CD14-positive monocyte (primary cell): ENCODE data around the gene KMT2B. TPM values are rescaled to one million over a fixed set of nuclear protein-coding genes. Genes with fewer than 3 reads are reported as not detected.

Source experiments
- DNase-seq, 3 donors: peaks; one replicate each; pipeline ENCODE4 v3.0.0-alpha.2; 2011 to 2022
- H2AFZ ChIP-seq: 2 replicates; pipeline ENCODE4 v1.6.0; 2012; ENCODE audit warnings: mild to moderate bottlenecking, low read depth, low read length, inconsistent platforms; ENCODE audit not compliant: insufficient read depth, poor library complexity, severe bottlenecking
- H3K27ac ChIP-seq, 2 donors: 1 replicate in 1 of 2; 2 replicates in 1 of 2; pipeline ENCODE4 v1.5.1; 2012 to 2013; ENCODE audit warnings: low read length in 2 of 2, control low read depth in 1 of 2, inconsistent platforms in 1 of 2, low read depth in 1 of 2, mild to moderate bottlenecking in 1 of 2
- H3K27me3 ChIP-seq, 2 donors: one replicate each; pipeline versions ENCODE4 v1.6.0 to v1.6.1; 2011 to 2013; ENCODE audit warnings: low read length in 2 of 2; ENCODE audit not compliant: control insufficient read depth in 2 of 2, insufficient read depth in 2 of 2
- H3K36me3 ChIP-seq, 2 donors: replicated peaks in 1 of 2; 1 replicate in 1 of 2; 2 replicates in 1 of 2; pipeline versions ENCODE4 v1.5.1 to v1.6.1; 2012 to 2013; ENCODE audit warnings: low read length in 2 of 2, control low read depth in 1 of 2, inconsistent platforms in 1 of 2, mild to moderate bottlenecking in 1 of 2; ENCODE audit not compliant: insufficient read depth in 2 of 2, control insufficient read depth in 1 of 2
- H3K4me1 ChIP-seq, 2 donors: 1 replicate in 1 of 2; 2 replicates in 1 of 2; pipeline versions ENCODE4 v1.5.1 to v1.6.1; 2012 to 2013; ENCODE audit warnings: low read length in 2 of 2, control low read depth in 1 of 2, inconsistent platforms in 1 of 2, mild to moderate bottlenecking in 1 of 2, moderate library complexity in 1 of 2; ENCODE audit not compliant: insufficient read depth in 2 of 2, control insufficient read depth in 1 of 2
- H3K4me2 ChIP-seq: replicated peaks from 2 replicates; pipeline ENCODE3; 2012; ENCODE audit warnings: low read length, moderate library complexity, mild to moderate bottlenecking; ENCODE audit not compliant: poor library complexity, severe bottlenecking; ENCODE audit errors: extremely low read depth
- H3K4me3 ChIP-seq, 3 experiments: fragments of 200-600 bp in 1 of 3; sonication (generic) in 1 of 3; replicated peaks in 1 of 3; 1 replicate in 2 of 3; 2 replicates in 1 of 3; pipeline ENCODE4 v1.5.1; 2011 to 2013; ENCODE audit warnings: low read length in 3 of 3, mild to moderate bottlenecking in 3 of 3, control low read depth in 2 of 3, low read depth in 2 of 3, inconsistent platforms in 1 of 3, moderate library complexity in 1 of 3
- H3K79me2 ChIP-seq: 2 replicates; pipeline ENCODE4 v1.6.0; 2012; ENCODE audit warnings: mild to moderate bottlenecking, control low read depth, inconsistent platforms, low read length, moderate library complexity; ENCODE audit not compliant: insufficient read depth
- H3K9ac ChIP-seq: 2 replicates; pipeline ENCODE4 v1.6.0; 2017; ENCODE audit warnings: low read length, mild to moderate bottlenecking; ENCODE audit not compliant: insufficient read depth, poor library complexity, severe bottlenecking
- H3K9me3 ChIP-seq, 2 donors: replicated peaks in 1 of 2; 1 replicate in 1 of 2; 2 replicates in 1 of 2; pipeline versions ENCODE4 v1.5.1 to v1.6.1; 2012 to 2013; ENCODE audit warnings: low read length in 2 of 2, control low read depth in 1 of 2; ENCODE audit not compliant: control insufficient read depth in 1 of 2, insufficient read depth in 1 of 2
- H4K20me1 ChIP-seq: 2 replicates; pipeline ENCODE4 v1.6.0; 2012; ENCODE audit warnings: mild to moderate bottlenecking, low read length, control low read depth, moderate library complexity; ENCODE audit not compliant: insufficient read depth
- H3K27ac Mint-ChIP-seq, 7 donors: one replicate each; pipeline ENCODE4 v1.8.0; 2020; ENCODE audit warnings: mild to moderate bottlenecking in 7 of 7, mixed read lengths in 7 of 7, moderate library complexity in 6 of 7, inconsistent platforms in 2 of 7
- H3K27me3 Mint-ChIP-seq, 3 donors: one replicate each; pipeline ENCODE4 v1.8.0; 2021 to 2022; ENCODE audit warnings: low read depth in 3 of 3, mild to moderate bottlenecking in 3 of 3, mixed read lengths in 3 of 3, moderate library complexity in 3 of 3, inconsistent platforms in 1 of 3
- H3K36me3 Mint-ChIP-seq, 2 donors: one replicate each; pipeline ENCODE4 v1.8.0; 2020; ENCODE audit warnings: mixed read lengths in 2 of 2, inconsistent platforms in 1 of 2, mild to moderate bottlenecking in 1 of 2
- H3K4me1 Mint-ChIP-seq: one replicate; pipeline ENCODE4 v1.8.0; 2020; ENCODE audit warnings: mild to moderate bottlenecking, mixed read lengths
- H3K4me3 Mint-ChIP-seq, 2 donors: one replicate each; pipeline ENCODE4 v1.8.0; 2020; ENCODE audit warnings: mild to moderate bottlenecking in 2 of 2, mixed read lengths in 2 of 2, moderate library complexity in 1 of 2
- H3K9me3 Mint-ChIP-seq, 7 donors: one replicate each; pipeline ENCODE4 v1.8.0; 2020 to 2022; ENCODE audit warnings: mixed read lengths in 7 of 7, mild to moderate bottlenecking in 6 of 7, moderate library complexity in 6 of 7, inconsistent platforms in 2 of 7
- WGBS: methylation state at CpG from one replicate; pipeline ENCODE4 v1.1.5; 2013; ENCODE audit warnings: missing lambda C conversion rate; ENCODE audit not compliant: insufficient coverage; 5-methylcytosine and 5-hydroxymethylcytosine counted together
- intact Hi-C, 2 donors: fragments of 100-400 bp; cut with micrococcal nuclease; formaldehyde crosslinking; loops; one replicate each; pipeline versions ENCODE4 v1.15.0 to v1.15.1; 2023
- polyA plus RNA-seq, 3 donors: library from polyadenylated mRNA; depleted of rRNA in 1 of 3; unstranded in 2 of 3; stranded (reverse) in 1 of 3; fragments of 300-500 nt in 2 of 3; fragments of >200 nt in 1 of 3; fragmentation: Illumina TruSeq in 2 of 3; gene quantifications; 1 replicate in 2 of 3; 2 replicates in 1 of 3; pipeline ENCODE4 v1.2.3, GENCODE V29; 2012 to 2021
- TF ChIP-seq, protein P1 (sequence below): fragments of 200-600 bp; IDR thresholded peaks from one replicate; pipeline ENCODE4 v1.8.0; 2022; ENCODE audit warnings: antibody characterized with exemption, mild to moderate bottlenecking

KMT2B gene
- polyA plus RNA-seq, 3 donors: 0.32 to 63.6 (median 0.65) TPM

DNA sequence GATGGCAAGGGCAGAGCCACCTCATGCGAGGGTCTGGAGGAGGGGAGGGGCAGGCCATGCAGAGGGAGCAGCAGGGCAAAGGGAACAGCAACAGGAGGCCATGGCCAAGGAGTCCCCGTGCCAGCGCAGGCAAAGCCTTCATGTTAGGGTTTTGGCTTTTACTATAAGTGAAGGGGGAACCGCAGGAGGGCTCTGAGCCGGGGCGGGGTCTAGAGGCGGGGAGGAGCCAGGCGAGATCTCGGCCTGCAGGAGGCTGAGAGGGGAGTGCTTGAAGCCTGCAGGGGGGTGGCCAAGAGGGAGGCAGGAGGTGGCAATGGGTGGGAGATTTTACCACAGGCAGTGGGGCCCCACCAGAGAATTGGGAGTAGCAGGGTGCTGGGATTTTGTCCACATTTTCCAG is 63.8 kb downstream of the KMT2B start:
- H3K9me3 Mint-ChIP-seq: no peaks in the 10 kb centered on the region
- Histone ChIP-seq H3K4me3 (no peak overlapping the region), H3K9me3 (no peaks in the 10 kb centered on the region), H3K4me1 (peaks cover 0 to 2% of the 10 kb centered on the region in 2 donors), H3K9ac (no peak overlapping the region), H3K36me3 (peaks cover 26 to 47% of the 10 kb centered on the region in 2 donors), H4K20me1 (no peaks in the 10 kb centered on the region), H2AFZ (no peak overlapping the region), H3K79me2 (peaks cover 10% of the 10 kb centered on the region), H3K27me3 (no peaks in the 10 kb centered on the region), H3K27ac (no peak overlapping the region), H3K4me2 (no peak overlapping the region)
- peaks cover 40 to 69% of the 10 kb centered on the region in 2 donors for H3K36me3 Mint-ChIP-seq
- 98% methylated on average over 5 of the region's 9 CpGs for WGBS
- no peak overlapping the region for H3K4me3 Mint-ChIP-seq
- peaks cover 0 to 2% (median 0%) of the 10 kb centered on the region in 3 donors for H3K27me3 Mint-ChIP-seq
- intact Hi-C loops: no loop called here
- TF ChIP-seq, protein P1, sequence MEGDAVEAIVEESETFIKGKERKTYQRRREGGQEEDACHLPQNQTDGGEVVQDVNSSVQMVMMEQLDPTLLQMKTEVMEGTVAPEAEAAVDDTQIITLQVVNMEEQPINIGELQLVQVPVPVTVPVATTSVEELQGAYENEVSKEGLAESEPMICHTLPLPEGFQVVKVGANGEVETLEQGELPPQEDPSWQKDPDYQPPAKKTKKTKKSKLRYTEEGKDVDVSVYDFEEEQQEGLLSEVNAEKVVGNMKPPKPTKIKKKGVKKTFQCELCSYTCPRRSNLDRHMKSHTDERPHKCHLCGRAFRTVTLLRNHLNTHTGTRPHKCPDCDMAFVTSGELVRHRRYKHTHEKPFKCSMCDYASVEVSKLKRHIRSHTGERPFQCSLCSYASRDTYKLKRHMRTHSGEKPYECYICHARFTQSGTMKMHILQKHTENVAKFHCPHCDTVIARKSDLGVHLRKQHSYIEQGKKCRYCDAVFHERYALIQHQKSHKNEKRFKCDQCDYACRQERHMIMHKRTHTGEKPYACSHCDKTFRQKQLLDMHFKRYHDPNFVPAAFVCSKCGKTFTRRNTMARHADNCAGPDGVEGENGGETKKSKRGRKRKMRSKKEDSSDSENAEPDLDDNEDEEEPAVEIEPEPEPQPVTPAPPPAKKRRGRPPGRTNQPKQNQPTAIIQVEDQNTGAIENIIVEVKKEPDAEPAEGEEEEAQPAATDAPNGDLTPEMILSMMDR: no peak
- peak overlapping the region in 3 of 7 donors; percentile 46 to 74 (median 70) for H3K27ac Mint-ChIP-seq
- peaks cover 5% of the 10 kb centered on the region for H3K4me1 Mint-ChIP-seq
- DNase-seq: no peak

- no peak overlapping the region for H3K27ac Mint-ChIP-seq
- no peaks in the 10 kb centered on the region for H4K20me1 ChIP-seq
- peaks cover 0 to 2% (median 0%) of the 10 kb centered on the region in 3 donors for H3K27me3 Mint-ChIP-seq
- TF ChIP-seq, protein P1: no peak
- intact Hi-C loops: no loop called here
- no peaks in the 10 kb centered on the region for H3K9me3 ChIP-seq
- no peak for DNase-seq
- H3K27me3 ChIP-seq: no peaks in the 10 kb centered on the region
- no peaks in the 10 kb centered on the region for H3K4me1 Mint-ChIP-seq
- peaks cover under 1% of the 10 kb centered on the region for H3K79me2 ChIP-seq
- 99% methylated on average over 8 of the region's 12 CpGs for WGBS
- H2AFZ ChIP-seq: no peak overlapping the region
- H3K9ac ChIP-seq: no peak overlapping the region
- H3K9me3 Mint-ChIP-seq: no peaks in the 10 kb centered on the region
- no peak overlapping the region for H3K4me3 ChIP-seq
- H3K36me3 Mint-ChIP-seq: peaks cover 40 to 67% of the 10 kb centered on the region in 2 donors
- peaks cover 31 to 47% of the 10 kb centered on the region in 2 donors for H3K36me3 ChIP-seq
- no peaks in the 10 kb centered on the region for H3K4me1 ChIP-seq
- no peak overlapping the region for H3K4me2 ChIP-seq
- H3K27ac ChIP-seq: no peak overlapping the region
- no peak overlapping the region for H3K4me3 Mint-ChIP-seq
These were observed 64.8 kb downstream of the KMT2B start for GRCh38 chr19:35782589-35782988.
